ENCODE measurements around the gene GHR.

DNA sequence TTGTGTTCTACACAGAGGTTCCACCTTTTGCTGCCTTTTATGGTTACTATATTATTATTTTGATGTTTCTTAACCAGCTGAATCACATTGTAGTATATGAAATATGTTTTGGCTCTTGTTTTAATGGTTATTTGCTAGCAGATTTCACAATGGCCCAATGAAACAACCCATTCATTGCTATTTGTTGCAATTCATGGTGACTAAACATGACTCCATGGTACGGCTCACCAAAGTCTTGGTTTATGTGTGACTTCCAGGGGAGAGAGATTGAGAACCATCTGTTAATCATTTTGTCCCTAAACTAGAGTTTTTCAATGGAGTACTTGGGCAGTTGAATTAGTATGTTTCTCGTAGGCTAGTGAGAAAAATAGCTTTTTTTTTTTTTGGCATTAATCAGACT, 108.4 kb downstream of the GHR start:
- TF ChIP-seq, protein P1, sequence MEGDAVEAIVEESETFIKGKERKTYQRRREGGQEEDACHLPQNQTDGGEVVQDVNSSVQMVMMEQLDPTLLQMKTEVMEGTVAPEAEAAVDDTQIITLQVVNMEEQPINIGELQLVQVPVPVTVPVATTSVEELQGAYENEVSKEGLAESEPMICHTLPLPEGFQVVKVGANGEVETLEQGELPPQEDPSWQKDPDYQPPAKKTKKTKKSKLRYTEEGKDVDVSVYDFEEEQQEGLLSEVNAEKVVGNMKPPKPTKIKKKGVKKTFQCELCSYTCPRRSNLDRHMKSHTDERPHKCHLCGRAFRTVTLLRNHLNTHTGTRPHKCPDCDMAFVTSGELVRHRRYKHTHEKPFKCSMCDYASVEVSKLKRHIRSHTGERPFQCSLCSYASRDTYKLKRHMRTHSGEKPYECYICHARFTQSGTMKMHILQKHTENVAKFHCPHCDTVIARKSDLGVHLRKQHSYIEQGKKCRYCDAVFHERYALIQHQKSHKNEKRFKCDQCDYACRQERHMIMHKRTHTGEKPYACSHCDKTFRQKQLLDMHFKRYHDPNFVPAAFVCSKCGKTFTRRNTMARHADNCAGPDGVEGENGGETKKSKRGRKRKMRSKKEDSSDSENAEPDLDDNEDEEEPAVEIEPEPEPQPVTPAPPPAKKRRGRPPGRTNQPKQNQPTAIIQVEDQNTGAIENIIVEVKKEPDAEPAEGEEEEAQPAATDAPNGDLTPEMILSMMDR (tag by site-specific recombination; IDR thresholded peaks at IDR 0.05): no peak
- TF ChIP-seq, protein P2, sequence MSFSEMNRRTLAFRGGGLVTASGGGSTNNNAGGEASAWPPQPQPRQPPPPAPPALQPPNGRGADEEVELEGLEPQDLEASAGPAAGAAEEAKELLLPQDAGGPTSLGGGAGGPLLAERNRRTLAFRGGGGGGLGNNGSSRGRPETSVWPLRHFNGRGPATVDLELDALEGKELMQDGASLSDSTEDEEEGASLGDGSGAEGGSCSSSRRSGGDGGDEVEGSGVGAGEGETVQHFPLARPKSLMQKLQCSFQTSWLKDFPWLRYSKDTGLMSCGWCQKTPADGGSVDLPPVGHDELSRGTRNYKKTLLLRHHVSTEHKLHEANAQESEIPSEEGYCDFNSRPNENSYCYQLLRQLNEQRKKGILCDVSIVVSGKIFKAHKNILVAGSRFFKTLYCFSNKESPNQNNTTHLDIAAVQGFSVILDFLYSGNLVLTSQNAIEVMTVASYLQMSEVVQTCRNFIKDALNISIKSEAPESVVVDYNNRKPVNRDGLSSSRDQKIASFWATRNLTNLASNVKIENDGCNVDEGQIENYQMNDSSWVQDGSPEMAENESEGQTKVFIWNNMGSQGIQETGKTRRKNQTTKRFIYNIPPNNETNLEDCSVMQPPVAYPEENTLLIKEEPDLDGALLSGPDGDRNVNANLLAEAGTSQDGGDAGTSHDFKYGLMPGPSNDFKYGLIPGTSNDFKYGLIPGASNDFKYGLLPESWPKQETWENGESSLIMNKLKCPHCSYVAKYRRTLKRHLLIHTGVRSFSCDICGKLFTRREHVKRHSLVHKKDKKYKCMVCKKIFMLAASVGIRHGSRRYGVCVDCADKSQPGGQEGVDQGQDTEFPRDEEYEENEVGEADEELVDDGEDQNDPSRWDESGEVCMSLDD (tag by site-specific recombination; IDR thresholded peaks at IDR 0.05): no peak
- TF ChIP-seq, protein P3, sequence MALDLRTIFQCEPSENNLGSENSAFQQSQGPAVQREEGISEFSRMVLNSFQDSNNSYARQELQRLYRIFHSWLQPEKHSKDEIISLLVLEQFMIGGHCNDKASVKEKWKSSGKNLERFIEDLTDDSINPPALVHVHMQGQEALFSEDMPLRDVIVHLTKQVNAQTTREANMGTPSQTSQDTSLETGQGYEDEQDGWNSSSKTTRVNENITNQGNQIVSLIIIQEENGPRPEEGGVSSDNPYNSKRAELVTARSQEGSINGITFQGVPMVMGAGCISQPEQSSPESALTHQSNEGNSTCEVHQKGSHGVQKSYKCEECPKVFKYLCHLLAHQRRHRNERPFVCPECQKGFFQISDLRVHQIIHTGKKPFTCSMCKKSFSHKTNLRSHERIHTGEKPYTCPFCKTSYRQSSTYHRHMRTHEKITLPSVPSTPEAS (tag by site-specific recombination; IDR thresholded peaks at IDR 0.05): no peak
- TF ChIP-seq ZNF558 (tag by site-specific recombination; IDR thresholded peaks at IDR 0.05): no peak
- no peak for TF ChIP-seq IKZF3 (tag by site-specific recombination; IDR thresholded peaks at IDR 0.05)
- TF ChIP-seq ZNF623 (tag by site-specific recombination; IDR thresholded peaks at IDR 0.05): no peak
- TF ChIP-seq ZNF155 (tag by site-specific recombination; IDR thresholded peaks at IDR 0.05): no peak
- TF ChIP-seq GLIS2 (tag by site-specific recombination; IDR thresholded peaks at IDR 0.05): no peak
- TF ChIP-seq ZNF530 (tag by site-specific recombination; IDR thresholded peaks at IDR 0.05; ENCODE audit: low read depth): no peak
- TF ChIP-seq ZNF248 (tag by site-specific recombination; IDR thresholded peaks at IDR 0.05): no peak
- no peak for TF ChIP-seq ZNF510 (tag by site-specific recombination; IDR thresholded peaks at IDR 0.05; ENCODE audit: insufficient replicate concordance)
- no peak for TF ChIP-seq ZBTB1 (tag by site-specific recombination; IDR thresholded peaks at IDR 0.05)
- no peak for TF ChIP-seq ZNF133 (tag by site-specific recombination; IDR thresholded peaks at IDR 0.05)
- no peak for TF ChIP-seq ZNF10 (tag by site-specific recombination; IDR thresholded peaks at IDR 0.05)
